C4-2B (cell line): ENCODE data around the gene C10orf67.

Experiments used
- ZFX ChIP-seq: fragments of 450-650 bp; IDR thresholded peaks from 2 replicates; pipeline ENCODE4 v1.6.1; 2017
- TF ChIP-seq, protein P1 (sequence below): fragments of 450-650 bp; conservative IDR thresholded peaks from 2 replicates; pipeline ENCODE4 v1.5.1; 2017; ENCODE audit warnings: mild to moderate bottlenecking

DNA sequence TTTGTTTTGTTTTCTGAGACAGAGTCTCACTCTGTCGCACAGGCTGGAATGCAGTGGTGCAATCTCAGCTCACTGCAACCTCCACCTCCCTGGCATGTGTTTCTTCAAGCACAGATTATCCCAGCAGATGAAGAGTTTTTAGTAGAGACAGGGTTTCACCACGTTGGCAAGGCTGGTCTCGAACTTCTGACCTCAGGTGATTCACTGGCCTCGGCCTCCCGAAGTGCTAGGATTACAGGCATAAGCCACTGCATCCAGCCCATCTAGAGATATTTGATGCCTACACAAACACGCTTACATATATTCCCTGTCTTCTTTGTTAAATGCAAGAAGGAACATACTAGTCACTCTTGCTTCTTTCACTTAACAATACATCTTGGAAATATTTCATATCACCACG is 158.4 kb downstream of the C10orf67 start:
- TF ChIP-seq, protein P1, sequence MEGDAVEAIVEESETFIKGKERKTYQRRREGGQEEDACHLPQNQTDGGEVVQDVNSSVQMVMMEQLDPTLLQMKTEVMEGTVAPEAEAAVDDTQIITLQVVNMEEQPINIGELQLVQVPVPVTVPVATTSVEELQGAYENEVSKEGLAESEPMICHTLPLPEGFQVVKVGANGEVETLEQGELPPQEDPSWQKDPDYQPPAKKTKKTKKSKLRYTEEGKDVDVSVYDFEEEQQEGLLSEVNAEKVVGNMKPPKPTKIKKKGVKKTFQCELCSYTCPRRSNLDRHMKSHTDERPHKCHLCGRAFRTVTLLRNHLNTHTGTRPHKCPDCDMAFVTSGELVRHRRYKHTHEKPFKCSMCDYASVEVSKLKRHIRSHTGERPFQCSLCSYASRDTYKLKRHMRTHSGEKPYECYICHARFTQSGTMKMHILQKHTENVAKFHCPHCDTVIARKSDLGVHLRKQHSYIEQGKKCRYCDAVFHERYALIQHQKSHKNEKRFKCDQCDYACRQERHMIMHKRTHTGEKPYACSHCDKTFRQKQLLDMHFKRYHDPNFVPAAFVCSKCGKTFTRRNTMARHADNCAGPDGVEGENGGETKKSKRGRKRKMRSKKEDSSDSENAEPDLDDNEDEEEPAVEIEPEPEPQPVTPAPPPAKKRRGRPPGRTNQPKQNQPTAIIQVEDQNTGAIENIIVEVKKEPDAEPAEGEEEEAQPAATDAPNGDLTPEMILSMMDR, result no peak
- no peak for TF ChIP-seq ZFX
